Endodermal cell (in vitro differentiated cells): ENCODE measurements around the gene CTDSP1. TPM values are rescaled to one million over a fixed set of nuclear protein-coding genes. Genes with fewer than 3 reads are reported as not detected.

Experiments used
- DNase-seq: peaks from one replicate; pipeline ENCODE4 v3.0.0-alpha.2; 2017
- H3K27ac ChIP-seq: 2 replicates; pipeline ENCODE4 v1.5.1; 2013; ENCODE audit warnings: mild to moderate bottlenecking, low read depth, low read length, moderate library complexity
- H3K27me3 ChIP-seq: 2 replicates; pipeline ENCODE4 v1.6.1; 2013; ENCODE audit warnings: mild to moderate bottlenecking, low read length, moderate library complexity; ENCODE audit not compliant: insufficient read depth, control insufficient read depth, poor library complexity, severe bottlenecking
- H3K36me3 ChIP-seq: 2 replicates; pipeline ENCODE4 v1.7.0; 2013; ENCODE audit warnings: mild to moderate bottlenecking, low read length, moderate library complexity; ENCODE audit not compliant: control insufficient read depth, insufficient read depth
- H3K4me1 ChIP-seq: one replicate; pipeline ENCODE4 v1.7.0; 2013; ENCODE audit warnings: low read length; ENCODE audit not compliant: control insufficient read depth, insufficient read depth
- H3K4me3 ChIP-seq: 2 replicates; pipeline ENCODE4 v1.5.1; 2013; ENCODE audit warnings: mild to moderate bottlenecking, low read length, moderate library complexity
- H3K9ac ChIP-seq: 2 replicates; pipeline ENCODE4 v1.6.1; 2013; ENCODE audit warnings: mild to moderate bottlenecking, low read length, moderate library complexity; ENCODE audit not compliant: poor library complexity, severe bottlenecking; ENCODE audit errors: extremely low read depth
- H3K9me3 ChIP-seq: 2 replicates; pipeline ENCODE4 v1.6.1; 2013; ENCODE audit warnings: mild to moderate bottlenecking, low read length, moderate library complexity; ENCODE audit not compliant: control insufficient read depth
- H3K27ac Mint-ChIP-seq: 2 replicates; pipeline ENCODE4 v1.8.0; 2020; ENCODE audit warnings: mixed read lengths
- H3K27me3 Mint-ChIP-seq: 2 replicates; pipeline ENCODE4 v1.8.0; 2021; ENCODE audit warnings: mild to moderate bottlenecking, mixed read lengths; ENCODE audit not compliant: insufficient read depth
- H3K36me3 Mint-ChIP-seq: 2 replicates; pipeline ENCODE4 v1.8.0; 2020; ENCODE audit warnings: low read depth, mixed read lengths
- H3K4me1 Mint-ChIP-seq: 2 replicates; pipeline ENCODE4 v1.8.0; 2020; ENCODE audit warnings: mixed read lengths
- H3K4me3 Mint-ChIP-seq: 2 replicates; pipeline ENCODE4 v1.8.0; 2020; ENCODE audit warnings: mild to moderate bottlenecking, moderate library complexity, mixed read lengths
- H3K9me3 Mint-ChIP-seq: 2 replicates; pipeline ENCODE4 v1.8.0; 2020; ENCODE audit warnings: mild to moderate bottlenecking, mixed read lengths
- CTCF ChIP-seq: fragments of 200-600 bp; sonication (generic); conservative IDR thresholded peaks from 2 replicates; pipeline ENCODE4 v1.5.0; 2021; ENCODE audit warnings: antibody characterized with exemption, mild to moderate bottlenecking
- WGBS, 2 experiments: methylation state at CpG; one replicate each; pipeline versions ENCODE4 v1.1.5 to v1.1.7; 2013; ENCODE audit warnings: missing lambda C conversion rate in 2 of 2, mixed read lengths in 1 of 2; ENCODE audit not compliant: insufficient coverage in 1 of 2, insufficient read length in 1 of 2; 5-methylcytosine and 5-hydroxymethylcytosine counted together
- total RNA-seq, 2 donors: library from RNA; stranded (reverse); fragmentation: NEBNext Ultra II Directional in 1 of 2; extraction: Animal tissue kit (Norgen Biotek cat#: 25700) in 1 of 2; gene quantifications; 2 replicates in 1 of 2; 3 replicates in 1 of 2; pipeline ENCODE4 v1.2.1, GENCODE V29; 2021

Gene CTDSP1
- total RNA-seq, 2 donors from 2014 or later = 66.8 to 123 TPM

- WGBS, 2 experiments = 93% methylated on average over 20 to 26 of the region's 26 CpGs
- no peaks in the 10 kb centered on the region for H3K27me3 ChIP-seq
- no peaks in the 10 kb centered on the region for H3K9me3 ChIP-seq
- H3K4me1 ChIP-seq = peaks cover 11% of the 10 kb centered on the region
- peaks cover 2% of the 10 kb centered on the region for H3K27me3 Mint-ChIP-seq
- TF ChIP-seq CTCF = no peak
- H3K9me3 Mint-ChIP-seq = no peaks in the 10 kb centered on the region
- no peak overlapping the region for H3K4me3 Mint-ChIP-seq
- peaks cover 33% of the 10 kb centered on the region for H3K36me3 ChIP-seq
- no peak overlapping the region for H3K9ac ChIP-seq
- H3K4me3 ChIP-seq = no peak overlapping the region
- no peak overlapping the region for H3K27ac Mint-ChIP-seq
- peaks cover 20% of the 10 kb centered on the region for H3K36me3 Mint-ChIP-seq
- no peak overlapping the region for H3K27ac ChIP-seq
- H3K4me1 Mint-ChIP-seq = peaks cover 20% of the 10 kb centered on the region
- no peak for DNase-seq
Measured at GRCh38 chr2:218402911-218403411, 3.3 kb downstream of the CTDSP1 start.

- Histone ChIP-seq H3K9me3 (no peaks in the 10 kb centered on the region), H3K36me3 (peaks cover 33% of the 10 kb centered on the region), H3K4me3 (no peak overlapping the region), H3K27ac (no peak overlapping the region), H3K4me1 (peaks cover 11% of the 10 kb centered on the region), H3K9ac (no peak overlapping the region), H3K27me3 (no peaks in the 10 kb centered on the region)
- H3K4me3 Mint-ChIP-seq = no peak overlapping the region
- H3K4me1 Mint-ChIP-seq = peaks cover 20% of the 10 kb centered on the region
- 88 to 94% methylated on average over 3 to 7 of the region's 7 CpGs for WGBS, 2 experiments
- DNase-seq = no peak
- no peak overlapping the region for H3K27ac Mint-ChIP-seq
- peaks cover 20% of the 10 kb centered on the region for H3K36me3 Mint-ChIP-seq
- no peak for TF ChIP-seq CTCF
- H3K9me3 Mint-ChIP-seq = no peaks in the 10 kb centered on the region
- no peaks in the 10 kb centered on the region for H3K27me3 Mint-ChIP-seq
Measured at GRCh38 chr2:218403810-218404209, 4.1 kb downstream of the CTDSP1 start.

- Mint-ChIP-seq H3K27me3 (no peaks in the 10 kb centered on the region), H3K27ac (no peak overlapping the region), H3K4me1 (peaks cover 20% of the 10 kb centered on the region), H3K9me3 (no peaks in the 10 kb centered on the region), H3K4me3 (no peak overlapping the region), H3K36me3 (peaks cover 20% of the 10 kb centered on the region)
- no peak overlapping the region for H3K27ac ChIP-seq
- no peak for TF ChIP-seq CTCF
- H3K9me3 ChIP-seq = no peaks in the 10 kb centered on the region
- DNase-seq = no peak
- 85 to 94% methylated on average over 7 to 16 of the region's 16 CpGs for WGBS, 2 experiments
- no peak overlapping the region for H3K9ac ChIP-seq
- H3K4me3 ChIP-seq = no peak overlapping the region
- H3K36me3 ChIP-seq = peaks cover 33% of the 10 kb centered on the region
- H3K27me3 ChIP-seq = no peaks in the 10 kb centered on the region
- peaks cover 11% of the 10 kb centered on the region for H3K4me1 ChIP-seq
Measured at GRCh38 chr2:218404351-218405085, 4.8 kb downstream of the CTDSP1 start.
